Karpas-422 (cell line): ENCODE measurements around the gene RHOT1. TPM values are rescaled to one million over a fixed set of nuclear protein-coding genes. Genes with fewer than 3 reads are reported as not detected.
"Not testable (repeated sequence)": the region's sequence is repeated elsewhere in the genome, so short reads cannot be mapped to it uniquely, and the experiment has no call there.

ENCODE experiments used
- DNase-seq: peaks from one replicate; pipeline ENCODE4 v3.0.0-alpha.2; 2015
- H2AFZ ChIP-seq: fragments of 200-600 bp; sonication (generic); 2 replicates; pipeline ENCODE4 v1.6.1; 2014; ENCODE audit warnings: antibody characterized with exemption, low read length, mixed read lengths
- H3K27ac ChIP-seq: fragments of 200-600 bp; sonication (generic); 2 replicates; pipeline ENCODE4 v1.5.1; 2014; ENCODE audit warnings: mild to moderate bottlenecking, low read length, moderate library complexity
- H3K27me3 ChIP-seq: fragments of 200-600 bp; sonication (generic); 2 replicates; pipeline ENCODE4 v1.6.1; 2014; ENCODE audit warnings: low read length, mixed read lengths
- H3K36me3 ChIP-seq: fragments of 200-600 bp; sonication (generic); 2 replicates; pipeline ENCODE4 v1.6.1; 2014; ENCODE audit warnings: low read length, mixed read lengths; ENCODE audit not compliant: insufficient read depth
- H3K4me1 ChIP-seq: fragments of 200-600 bp; sonication (generic); 2 replicates; pipeline ENCODE4 v1.6.1; 2014; ENCODE audit warnings: mild to moderate bottlenecking, low read length, mixed read lengths
- H3K4me2 ChIP-seq: fragments of 200-600 bp; sonication (generic); 2 replicates; pipeline ENCODE4 v1.6.1; 2014; ENCODE audit warnings: low read length, low read depth, mild to moderate bottlenecking; ENCODE audit not compliant: poor library complexity, severe bottlenecking
- H3K4me3 ChIP-seq: fragments of 200-600 bp; sonication (generic); 2 replicates; pipeline ENCODE4 v1.5.1; 2014; ENCODE audit warnings: mild to moderate bottlenecking, antibody characterized with exemption, low read length, mixed read lengths
- H3K79me2 ChIP-seq: fragments of 200-600 bp; sonication (generic); 2 replicates; pipeline ENCODE4 v1.6.1; 2014; ENCODE audit warnings: mild to moderate bottlenecking, low read length, mixed read lengths
- H3K9ac ChIP-seq: fragments of 200-600 bp; sonication (generic); 2 replicates; pipeline ENCODE4 v1.6.0; 2014; ENCODE audit warnings: low read length
- H3K9me2 ChIP-seq: fragments of 200-600 bp; sonication (generic), shearing (Covaris generic); replicated peaks from 2 replicates; pipeline ENCODE4 v1.6.0; 2014; ENCODE audit warnings: mild to moderate bottlenecking, low read length, moderate library complexity; ENCODE audit not compliant: insufficient read depth
- H3K9me3 ChIP-seq: fragments of 300-700, 200-600 bp; sonication (generic); 2 replicates; pipeline ENCODE4 v1.6.1; 2014; ENCODE audit warnings: low read length, mixed read lengths
- H4K20me1 ChIP-seq: fragments of 200-600 bp; sonication (generic); 2 replicates; pipeline ENCODE4 v1.6.1; 2014; ENCODE audit warnings: mild to moderate bottlenecking, antibody characterized with exemption, low read length, low read depth; ENCODE audit not compliant: insufficient read depth
- total RNA-seq: library from RNA; depleted of rRNA; stranded (reverse); fragments of >200 nt; shearing (Covaris generic); gene quantifications from 2 replicates; pipeline ENCODE4 v1.2.3, GENCODE V29; 2014; ENCODE audit warnings: low replicate concordance

Gene RHOT1
- total RNA-seq, 1 experiment from 2014 or later: 87.5 TPM

GRCh38 chr17:32106471-32106981, 35.8 kb upstream of the RHOT1 start:
- H3K9ac ChIP-seq, H3K27me3 ChIP-seq, DNase-seq, H3K36me3 ChIP-seq, H4K20me1 ChIP-seq, H3K9me2 ChIP-seq, H3K79me2 ChIP-seq, H3K27ac ChIP-seq, H3K4me3 ChIP-seq, H3K4me1 ChIP-seq, H2AFZ ChIP-seq, H3K4me2 ChIP-seq, H3K9me3 ChIP-seq: not testable (repeated sequence)

GRCh38 chr17:32107194-32107593, 35.1 kb upstream of the RHOT1 start:
- not testable (repeated sequence) for H3K79me2 ChIP-seq, DNase-seq, H3K4me2 ChIP-seq, H3K4me1 ChIP-seq, H2AFZ ChIP-seq, H3K36me3 ChIP-seq, H3K4me3 ChIP-seq, H3K27ac ChIP-seq, H3K27me3 ChIP-seq, H4K20me1 ChIP-seq, H3K9me2 ChIP-seq, H3K9me3 ChIP-seq, H3K9ac ChIP-seq

DNA sequence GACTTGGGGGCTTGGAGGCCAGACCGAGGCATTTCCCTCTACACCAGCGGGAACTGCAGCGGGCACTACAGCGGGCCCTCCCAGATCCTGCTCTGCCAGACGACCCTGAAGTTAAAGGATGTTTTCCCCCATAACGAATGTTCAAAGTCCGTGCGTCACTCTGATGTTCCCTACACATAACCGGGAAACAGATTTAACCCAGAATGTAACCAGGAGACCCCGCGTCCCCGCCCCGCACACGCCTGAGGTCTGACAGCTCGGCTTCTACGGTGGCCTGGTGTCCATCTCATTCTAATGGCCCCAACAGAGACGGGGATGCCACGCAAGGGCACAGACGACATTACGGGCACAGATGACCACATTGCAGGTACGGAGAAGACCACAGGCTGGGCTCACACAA, 31.7 kb upstream of the RHOT1 start:
- no peak overlapping the region for H3K4me3 ChIP-seq
- H3K27me3 ChIP-seq: no peaks in the 10 kb centered on the region
- no peaks in the 10 kb centered on the region for H3K4me1 ChIP-seq
- no peaks in the 10 kb centered on the region for H3K9me2 ChIP-seq
- H3K36me3 ChIP-seq: no peaks in the 10 kb centered on the region
- H3K9me3 ChIP-seq: no peaks in the 10 kb centered on the region
- H3K79me2 ChIP-seq: no peaks in the 10 kb centered on the region
- no peaks in the 10 kb centered on the region for H4K20me1 ChIP-seq
- no peak overlapping the region for H2AFZ ChIP-seq
- H3K9ac ChIP-seq: no peak overlapping the region
- DNase-seq: no peak
- no peak overlapping the region for H3K27ac ChIP-seq
- H3K4me2 ChIP-seq: no peak overlapping the region

- H3K79me2 ChIP-seq: no peaks in the 10 kb centered on the region
- H3K9ac ChIP-seq: no peak overlapping the region
- H3K9me2 ChIP-seq: no peaks in the 10 kb centered on the region
- no peaks in the 10 kb centered on the region for H4K20me1 ChIP-seq
- H3K4me3 ChIP-seq: no peak overlapping the region
- peak; percentile 65 for DNase-seq
- H3K4me2 ChIP-seq: no peak overlapping the region
- H3K27me3 ChIP-seq: no peaks in the 10 kb centered on the region
- H3K27ac ChIP-seq: no peak overlapping the region
- H3K36me3 ChIP-seq: no peaks in the 10 kb centered on the region
- H3K9me3 ChIP-seq: no peaks in the 10 kb centered on the region
- no peaks in the 10 kb centered on the region for H3K4me1 ChIP-seq
- H2AFZ ChIP-seq: no peak overlapping the region
Measured at GRCh38 chr17:32111141-32111771, 31.0 kb upstream of the RHOT1 start.

DNA sequence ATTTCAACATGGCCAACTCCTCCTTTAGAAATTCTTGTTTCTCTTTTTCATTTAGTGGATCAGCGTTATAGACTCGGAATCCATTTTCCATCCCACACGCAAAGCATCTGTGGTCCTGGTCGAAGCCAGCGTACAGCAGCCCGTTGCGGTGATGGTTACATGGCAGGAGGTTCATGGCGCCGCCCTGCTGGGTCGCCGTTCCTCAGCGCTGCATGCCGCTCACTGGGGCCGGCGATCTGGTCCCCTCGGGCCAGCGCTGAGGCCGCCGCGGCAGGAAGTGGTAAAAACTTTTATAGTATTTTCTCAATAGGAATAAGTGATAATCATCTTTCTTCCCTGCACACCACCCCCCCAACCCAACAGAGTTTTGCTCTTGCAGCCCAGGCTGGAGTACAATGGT, 29.9 kb upstream of the RHOT1 start:
- no peak overlapping the region for H3K4me2 ChIP-seq
- DNase-seq: no peak
- H2AFZ ChIP-seq: no peak overlapping the region
- H3K9ac ChIP-seq: no peak overlapping the region
- no peaks in the 10 kb centered on the region for H3K9me2 ChIP-seq
- H3K27ac ChIP-seq: no peak overlapping the region
- H4K20me1 ChIP-seq: no peaks in the 10 kb centered on the region
- H3K27me3 ChIP-seq: no peaks in the 10 kb centered on the region
- no peaks in the 10 kb centered on the region for H3K9me3 ChIP-seq
- H3K36me3 ChIP-seq: no peaks in the 10 kb centered on the region
- H3K4me1 ChIP-seq: no peaks in the 10 kb centered on the region
- H3K79me2 ChIP-seq: no peaks in the 10 kb centered on the region
- no peak overlapping the region for H3K4me3 ChIP-seq

DNA sequence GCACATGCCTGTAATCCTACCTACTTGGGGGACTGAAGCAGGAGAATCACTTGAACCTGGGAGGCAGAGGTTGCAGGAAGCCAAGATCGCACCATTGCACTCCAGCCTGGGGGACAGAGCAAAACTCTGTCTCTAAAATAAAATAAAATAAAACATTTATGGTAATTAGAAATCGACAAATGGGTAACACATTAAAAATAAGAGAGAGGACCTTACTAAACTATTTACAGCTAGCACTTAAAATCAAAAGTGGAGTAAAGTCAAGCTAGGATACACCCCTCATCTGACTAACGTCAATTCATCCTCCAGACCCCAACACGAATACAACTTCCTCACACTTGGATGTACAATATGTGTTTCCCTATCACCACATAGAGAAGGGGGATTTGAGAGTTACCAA, 27.8 kb upstream of the RHOT1 start:
- Histone ChIP-seq H3K4me3 (no peak overlapping the region), H3K27me3 (no peaks in the 10 kb centered on the region), H3K9ac (no peak overlapping the region), H2AFZ (no peak overlapping the region), H3K27ac (no peak overlapping the region), H3K4me2 (no peak overlapping the region), H3K9me2 (no peaks in the 10 kb centered on the region), H3K4me1 (no peaks in the 10 kb centered on the region), H3K36me3 (no peaks in the 10 kb centered on the region), H3K79me2 (no peaks in the 10 kb centered on the region), H3K9me3 (no peaks in the 10 kb centered on the region), H4K20me1 (no peaks in the 10 kb centered on the region)
- DNase-seq: no peak

- H3K27ac ChIP-seq, H3K27me3 ChIP-seq, DNase-seq, H3K79me2 ChIP-seq, H2AFZ ChIP-seq, H3K9me3 ChIP-seq, H4K20me1 ChIP-seq, H3K36me3 ChIP-seq, H3K4me2 ChIP-seq, H3K4me1 ChIP-seq, H3K9ac ChIP-seq, H3K4me3 ChIP-seq, H3K9me2 ChIP-seq: not testable (repeated sequence)
Measured at GRCh38 chr17:32115546-32115945, 26.8 kb upstream of the RHOT1 start.

- no peaks in the 10 kb centered on the region for H3K9me3 ChIP-seq
- H3K4me2 ChIP-seq: no peak overlapping the region
- no peak overlapping the region for H3K27ac ChIP-seq
- H3K9me2 ChIP-seq: no peaks in the 10 kb centered on the region
- no peak overlapping the region for H2AFZ ChIP-seq
- H3K36me3 ChIP-seq: no peaks in the 10 kb centered on the region
- no peaks in the 10 kb centered on the region for H4K20me1 ChIP-seq
- DNase-seq: no peak
- no peaks in the 10 kb centered on the region for H3K79me2 ChIP-seq
- no peak overlapping the region for H3K9ac ChIP-seq
- no peaks in the 10 kb centered on the region for H3K27me3 ChIP-seq
- no peak overlapping the region for H3K4me3 ChIP-seq
- no peaks in the 10 kb centered on the region for H3K4me1 ChIP-seq
Measured at GRCh38 chr17:32116937-32117336, 25.4 kb upstream of the RHOT1 start.

- H3K79me2 ChIP-seq: no peaks in the 10 kb centered on the region
- no peak for DNase-seq
- H3K9ac ChIP-seq: no peak overlapping the region
- no peaks in the 10 kb centered on the region for H3K27me3 ChIP-seq
- H3K36me3 ChIP-seq: no peaks in the 10 kb centered on the region
- H2AFZ ChIP-seq: no peak overlapping the region
- no peak overlapping the region for H3K27ac ChIP-seq
- no peaks in the 10 kb centered on the region for H4K20me1 ChIP-seq
- H3K4me1 ChIP-seq: no peaks in the 10 kb centered on the region
- no peaks in the 10 kb centered on the region for H3K9me2 ChIP-seq
- no peaks in the 10 kb centered on the region for H3K9me3 ChIP-seq
- H3K4me2 ChIP-seq: no peak overlapping the region
- no peak overlapping the region for H3K4me3 ChIP-seq
Measured at GRCh38 chr17:32117399-32117798, 24.9 kb upstream of the RHOT1 start.
